BJ (cell line): ENCODE results near the gene RPS6KA2. TPM values are rescaled to one million over a fixed set of nuclear protein-coding genes. Genes with fewer than 3 reads are reported as not detected.

Experiments
- CTCF ChIA-PET: fragments of 350-600 bp; formaldehyde crosslinking; extraction: SDS; loops from one replicate; lab custom pipeline; 2021; ENCODE audit warnings: antibody characterized with exemption, inconsistent platforms; lab: Yijun Ruan, JAX
- POLR2A ChIA-PET: fragments of 300-600 bp; sonication (Branson Sonifier 250); formaldehyde crosslinking; extraction: SDS; loops from one replicate; lab custom pipeline; 2021; ENCODE audit warnings: antibody characterized with exemption; lab: Charles Lee
- DNase-seq: peaks from one replicate; pipeline ENCODE4 v3.0.0-alpha.2; 2011; ENCODE audit warnings: low read depth
- H3K27me3 ChIP-seq: 2 replicates; pipeline ENCODE4 v1.6.0; 2011; ENCODE audit warnings: low read length; ENCODE audit not compliant: control insufficient read depth, insufficient read depth
- H3K36me3 ChIP-seq: 2 replicates; pipeline ENCODE4 v1.5.1; 2011; ENCODE audit warnings: low read length; ENCODE audit not compliant: control insufficient read depth, insufficient read depth
- H3K4me3 ChIP-seq: 2 replicates; pipeline ENCODE4 v1.5.1; 2011; ENCODE audit warnings: low read depth, mild to moderate bottlenecking, control low read depth, low read length
- polyA plus RNA-seq: library from polyadenylated mRNA; depleted of rRNA; stranded (reverse); fragments of >200 nt; gene quantifications from 2 replicates; pipeline ENCODE4 v1.2.3, GENCODE V29; 2011
- TF ChIP-seq, protein P1 (sequence below): IDR thresholded peaks from 2 replicates; pipeline ENCODE4 v1.5.1; 2011; ENCODE audit warnings: low read depth, mild to moderate bottlenecking, control low read depth, inconsistent platforms, low read length, moderate library complexity; ENCODE audit not compliant: insufficient read depth

The RPS6KA2 gene
- polyA plus RNA-seq, 1 experiment: 80.8 TPM

DNA sequence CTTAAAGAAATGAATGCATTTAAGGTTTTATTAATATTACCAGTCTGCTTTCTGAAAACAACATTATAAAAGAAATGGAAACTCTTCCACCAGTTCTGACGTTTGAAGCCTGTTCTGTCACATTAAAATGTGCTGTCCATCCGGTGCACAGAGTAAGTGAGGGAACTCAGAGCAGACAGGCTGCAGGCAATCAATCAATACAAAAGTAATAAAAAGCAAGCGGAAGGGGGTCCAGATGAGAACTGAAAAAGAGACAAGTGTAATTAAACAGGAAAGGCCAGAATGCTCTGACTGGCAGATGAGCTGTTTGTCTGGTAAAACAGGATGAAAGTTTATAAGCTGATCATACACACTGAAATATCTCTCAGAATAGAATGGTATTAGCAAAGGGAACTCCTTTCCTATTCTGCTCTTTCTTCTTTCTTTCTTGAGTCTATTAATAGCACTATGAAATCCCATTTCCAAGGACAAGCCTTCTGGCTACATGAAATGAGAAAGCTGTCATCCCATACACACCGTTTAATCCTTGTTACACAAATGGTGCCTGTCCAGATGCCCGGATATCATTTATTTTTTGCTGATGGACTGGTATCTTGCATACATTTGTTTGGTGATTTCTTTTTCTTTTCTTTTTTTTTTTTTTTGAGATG lies 134.8 kb downstream of the RPS6KA2 start:
- Histone ChIP-seq H3K27me3 (no peaks in the 10 kb centered on the region), H3K36me3 (peaks cover 18% of the 10 kb centered on the region), H3K4me3 (no peak overlapping the region)
- no peak for DNase-seq
- CTCF ChIA-PET: no interaction called here
- TF ChIP-seq, protein P1, sequence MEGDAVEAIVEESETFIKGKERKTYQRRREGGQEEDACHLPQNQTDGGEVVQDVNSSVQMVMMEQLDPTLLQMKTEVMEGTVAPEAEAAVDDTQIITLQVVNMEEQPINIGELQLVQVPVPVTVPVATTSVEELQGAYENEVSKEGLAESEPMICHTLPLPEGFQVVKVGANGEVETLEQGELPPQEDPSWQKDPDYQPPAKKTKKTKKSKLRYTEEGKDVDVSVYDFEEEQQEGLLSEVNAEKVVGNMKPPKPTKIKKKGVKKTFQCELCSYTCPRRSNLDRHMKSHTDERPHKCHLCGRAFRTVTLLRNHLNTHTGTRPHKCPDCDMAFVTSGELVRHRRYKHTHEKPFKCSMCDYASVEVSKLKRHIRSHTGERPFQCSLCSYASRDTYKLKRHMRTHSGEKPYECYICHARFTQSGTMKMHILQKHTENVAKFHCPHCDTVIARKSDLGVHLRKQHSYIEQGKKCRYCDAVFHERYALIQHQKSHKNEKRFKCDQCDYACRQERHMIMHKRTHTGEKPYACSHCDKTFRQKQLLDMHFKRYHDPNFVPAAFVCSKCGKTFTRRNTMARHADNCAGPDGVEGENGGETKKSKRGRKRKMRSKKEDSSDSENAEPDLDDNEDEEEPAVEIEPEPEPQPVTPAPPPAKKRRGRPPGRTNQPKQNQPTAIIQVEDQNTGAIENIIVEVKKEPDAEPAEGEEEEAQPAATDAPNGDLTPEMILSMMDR: no peak
- POLR2A ChIA-PET: no interaction called here

DNA sequence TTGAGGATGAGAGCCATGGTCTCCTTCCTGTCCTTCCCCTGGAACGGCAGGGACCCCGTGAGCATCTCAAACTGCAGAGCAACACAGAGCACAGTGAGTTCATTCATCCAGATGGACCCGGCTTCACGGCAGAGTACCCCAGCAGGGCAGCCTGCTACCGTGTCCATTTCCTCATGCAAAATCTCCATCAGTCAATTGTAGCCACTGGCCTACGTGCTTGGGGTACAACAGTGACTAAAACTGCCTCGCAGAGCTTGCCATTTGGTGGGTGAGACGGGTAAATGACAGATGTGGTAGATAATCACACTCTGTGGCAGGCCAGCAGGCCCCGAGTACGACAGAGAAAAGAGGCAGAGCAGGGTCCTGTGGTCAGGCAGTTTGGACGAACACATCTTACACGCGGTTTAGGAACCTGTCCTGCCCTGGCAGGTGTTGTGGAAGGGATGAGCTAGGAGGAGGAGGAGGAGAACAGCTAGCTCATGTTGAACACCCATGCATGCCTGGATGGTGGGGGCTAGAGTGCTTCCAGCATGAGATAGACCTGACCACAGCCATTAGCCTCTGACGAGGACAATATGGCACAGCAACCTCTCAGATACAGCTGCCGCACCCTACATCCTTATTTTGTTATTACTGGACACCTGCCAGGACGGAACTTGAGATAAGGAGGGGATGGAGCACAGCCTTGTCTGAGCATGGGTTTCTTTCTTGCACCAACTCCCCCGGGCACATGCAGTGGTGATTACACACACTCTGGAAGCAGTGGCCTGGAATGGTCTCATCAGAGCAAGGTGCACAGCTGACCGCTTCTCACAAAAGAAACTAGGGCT lies 136.2 kb downstream of the RPS6KA2 start:
- CTCF ChIA-PET: interaction anchor here (1.0 kb wide), 1 partner anchor 25 kb away, joined by 4 read pairs; no protein-coding TSS in a partner anchor
- POLR2A ChIA-PET: no interaction called here
- Histone ChIP-seq H3K36me3 (peaks cover 22% of the 10 kb centered on the region), H3K4me3 (no peak overlapping the region), H3K27me3 (no peaks in the 10 kb centered on the region)
- DNase-seq: no peak
- TF ChIP-seq, protein P1: no peak

DNA sequence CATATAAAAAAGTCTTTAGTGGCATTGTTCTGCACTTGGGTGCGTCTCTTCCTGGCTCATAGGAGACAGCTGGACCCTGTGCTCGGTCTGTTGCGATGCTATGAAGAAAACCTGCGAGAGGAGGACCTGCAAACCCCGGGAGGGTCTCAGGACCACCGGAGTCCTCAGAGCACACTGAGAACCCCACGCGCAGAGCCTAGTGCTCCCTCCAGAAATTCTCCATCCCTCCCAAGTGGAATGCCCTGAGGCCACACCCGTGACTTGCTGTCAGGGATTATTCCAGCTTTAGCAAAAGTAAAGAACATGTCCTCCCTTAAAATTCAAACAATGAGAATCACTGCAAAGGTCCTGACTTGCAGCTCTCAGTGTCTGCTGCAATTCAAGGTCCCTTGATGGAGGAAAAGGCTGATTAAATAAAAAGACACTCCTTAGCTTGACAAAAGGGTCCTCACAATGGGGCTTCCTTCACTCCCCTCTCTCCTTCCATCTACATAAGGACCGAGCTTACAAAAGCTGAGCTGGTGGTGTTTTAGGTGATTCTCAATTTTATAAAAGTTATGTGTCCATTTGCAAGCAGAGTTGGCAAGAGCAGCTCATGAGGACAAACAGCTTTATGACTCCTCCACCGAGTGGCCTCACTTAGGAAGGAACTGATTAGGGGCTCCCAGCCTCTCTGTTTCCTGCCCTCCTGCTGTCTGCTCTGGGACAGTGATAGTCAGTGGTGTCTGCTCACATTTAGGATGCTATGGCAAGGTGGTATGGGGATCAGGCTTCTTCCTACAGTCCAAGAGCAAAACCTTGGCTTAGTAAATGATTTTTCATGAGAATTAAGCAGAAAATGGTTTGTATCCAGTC lies 137.5 kb downstream of the RPS6KA2 start:
- POLR2A ChIA-PET: no interaction called here
- TF ChIP-seq, protein P1: no peak
- Histone ChIP-seq H3K36me3 (peaks cover 19% of the 10 kb centered on the region), H3K4me3 (no peak overlapping the region), H3K27me3 (no peaks in the 10 kb centered on the region)
- CTCF ChIA-PET: interaction anchor here (1.0 kb wide), 2 partner anchors 137 to 176 kb away, joined by 3 to 4 read pairs; partner anchors contain the start of gene RPS6KA2
- no peak for DNase-seq

GRCh38 chr6:166488701-166489100 lies 138.3 kb downstream of the RPS6KA2 start:
- POLR2A ChIA-PET: no interaction called here
- CTCF ChIA-PET: interaction anchor here (1.0 kb wide), 2 partner anchors 138 to 175 kb away, joined by 3 to 4 read pairs; partner anchors contain the start of gene RPS6KA2
- peaks cover 20% of the 10 kb centered on the region for H3K36me3 ChIP-seq
- TF ChIP-seq, protein P1: no peak
- no peak for DNase-seq
- no peaks in the 10 kb centered on the region for H3K27me3 ChIP-seq
- no peak overlapping the region for H3K4me3 ChIP-seq
